Heart right ventricle (tissue), 16 donors: Measurements from ENCODE around the gene EPHA7. TPM values are rescaled to one million over a fixed set of nuclear protein-coding genes. Genes with fewer than 3 reads are reported as not detected.

Source experiments
- ATAC-seq, 8 donors: fragments of 200-7000 bp; cut with Tn5 transposase; one replicate each; pipeline ENCODE4 v1.9.1; 2020; ENCODE audit warnings: mild to moderate bottlenecking in 8 of 8, moderate library complexity in 8 of 8, moderate number of reproducible peaks in 1 of 8
- DNase-seq, 2 donors: peaks; one replicate each; pipeline ENCODE4 v3.0.0-alpha.2; 2020
- H3K27ac ChIP-seq, 10 donors: fragments of 200-600 bp; sonication (generic) in 2 of 10; one replicate each; pipeline versions ENCODE4 v1.5.0 to v1.8.0; 2020 to 2022; ENCODE audit warnings: mild to moderate bottlenecking in 3 of 10
- H3K27me3 ChIP-seq, 7 donors: fragments of 200-600 bp; one replicate each; pipeline ENCODE4 v1.8.0; 2021 to 2022; ENCODE audit warnings: mild to moderate bottlenecking in 2 of 7
- H3K36me3 ChIP-seq, 9 donors: fragments of 200-600 bp; sonication (generic) in 1 of 9; one replicate each; pipeline versions ENCODE4 v1.5.0 to v1.8.0; 2020 to 2022; ENCODE audit warnings: mild to moderate bottlenecking in 2 of 9
- H3K4me1 ChIP-seq, 9 donors: fragments of 200-600 bp; sonication (generic) in 1 of 9; one replicate each; pipeline versions ENCODE4 v1.5.0 to v1.8.0; 2020 to 2022; ENCODE audit warnings: mild to moderate bottlenecking in 4 of 9
- H3K4me3 ChIP-seq, 10 donors: fragments of 200-600 bp; sonication (generic) in 2 of 10; one replicate each; pipeline versions ENCODE4 v1.5.0 to v1.8.0; 2020 to 2022; ENCODE audit warnings: mild to moderate bottlenecking in 7 of 10, moderate library complexity in 2 of 10
- H3K9me3 ChIP-seq, 11 donors: fragments of 200-600 bp in 10 of 11; sonication (generic) in 2 of 11; one replicate each; pipeline versions ENCODE4 v1.5.0 to v1.8.0; 2013 to 2022; ENCODE audit warnings: mild to moderate bottlenecking in 2 of 11, control low read depth in 1 of 11, moderate library complexity in 1 of 11
- WGBS, 2 donors: extraction: QIAGEN DNeasy Blood & Tissue Kit; methylation state at CpG; one replicate each; pipeline ENCODE4 v1.1.7; 2013; ENCODE audit warnings: inconsistent platforms in 1 of 2; 5-methylcytosine and 5-hydroxymethylcytosine counted together
- intact Hi-C, 10 donors: fragments of 100-400 bp; cut with DNase I; formaldehyde crosslinking; loops; one replicate each; pipeline versions ENCODE4 v1.11.1 to v1.14.2; 2022
- polyA plus RNA-seq, 2 donors: library from polyadenylated mRNA; stranded (reverse); fragments of 200-250 nt; gene quantifications; one replicate each; pipeline ENCODE4 v1.2.3, GENCODE V29; 2013
- total RNA-seq, 10 donors: library from RNA; stranded (reverse); fragmentation: NEBNext Ultra II Directional in 3 of 10; extraction: Animal tissue kit (Norgen Biotek cat#: 25700) in 3 of 10; gene quantifications; one replicate each; pipeline versions ENCODE4 v1.2.1 to v1.2.4, GENCODE V29; 2021 to 2023
- TF ChIP-seq, protein P1 (sequence below), 9 donors: fragments of 200-600 bp; sonication (generic) in 2 of 9; IDR thresholded peaks; one replicate each; pipeline versions ENCODE4 v1.5.0 to v1.8.0; 2021 to 2022; ENCODE audit warnings: antibody characterized with exemption in 9 of 9, mild to moderate bottlenecking in 5 of 9, moderate library complexity in 1 of 9
- donor health status: Arrhythmogenic right ventricular cardiomyopathy.
- donor health status: ischemic (EF 13 %, LVEDD 7.1; RV severe dilation, severe dysfunction).
- donor health status: healthy with polysubstance abuse.
- donor health status: DM: no; HTN: yes; CAD: no.
- donor health status: DM: no; HTN: no; CAD: no.
- donor health status: ischemic (EF 25% LVEDD 6.9; RV normal size, moderate dysfunction).
- donor health status: ischemic (EF 25% LVEDD 5.7; RV mildly dilated, moderate dysfunction).
- donor health status: healthy.
- donor health status: DM: yes; HTN: yes; CAD: no.
- donor health status: Ischemic cardiomyopathy.
- donor health status: ischemic (EF 35%, LVEDD 5.7; RV mildly dilated, moderate dysfunction).
- donor health status: nonischemic (EF 11% LVEDD 7.7; RV severe dilation, severe dysfunction).
- donor health status: DM: yes; HTN: yes; CAD: no.
- donor health status: PGD.
- donor health status: ischemic (EF 29% LVEDD 5.4; RV normal size, mild dysfunction).
- donor health status: nonischemic (EF 23%, LVEDD 6.1; RV moderate dilation, normal function).

EPHA7 gene
- total and polyA plus RNA-seq, 12 donors, result 0.22 to 15.1 (median 2.7) TPM

DNA sequence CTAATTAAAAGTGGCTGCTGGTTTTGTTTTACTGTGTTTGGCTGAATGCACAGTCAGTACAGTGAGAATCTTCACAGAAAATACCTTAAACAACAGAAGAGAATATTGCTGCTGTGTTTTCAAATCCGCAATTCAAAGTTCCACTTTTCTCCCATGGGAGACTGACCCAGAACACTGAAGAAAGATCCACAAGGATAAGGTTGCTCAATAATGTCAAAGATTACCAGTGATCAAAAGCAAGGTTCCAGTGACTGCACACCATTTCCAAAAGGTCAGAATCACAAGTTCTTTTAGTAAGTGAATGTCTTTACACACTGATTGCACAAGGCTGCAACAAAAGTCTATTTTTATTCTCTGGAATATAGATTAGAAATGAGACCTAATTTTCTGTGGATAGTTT, 82.3 kb downstream of the EPHA7 start:
- no peaks in the 10 kb centered on the region for H3K4me1 ChIP-seq
- H3K9me3 ChIP-seq, result peaks cover 0 to 7% (median 0%) of the 10 kb centered on the region in 11 donors
- intact Hi-C loops, result no loop called here
- ATAC-seq (no peak), DNase-seq (no peak)
- no peaks in the 10 kb centered on the region for H3K27me3 ChIP-seq
- 89 to 90% methylated on average over 1 of the region's 1 CpG for WGBS, 2 donors
- H3K4me3 ChIP-seq, result no peak overlapping the region
- H3K36me3 ChIP-seq, result no peaks in the 10 kb centered on the region
- TF ChIP-seq, protein P1, sequence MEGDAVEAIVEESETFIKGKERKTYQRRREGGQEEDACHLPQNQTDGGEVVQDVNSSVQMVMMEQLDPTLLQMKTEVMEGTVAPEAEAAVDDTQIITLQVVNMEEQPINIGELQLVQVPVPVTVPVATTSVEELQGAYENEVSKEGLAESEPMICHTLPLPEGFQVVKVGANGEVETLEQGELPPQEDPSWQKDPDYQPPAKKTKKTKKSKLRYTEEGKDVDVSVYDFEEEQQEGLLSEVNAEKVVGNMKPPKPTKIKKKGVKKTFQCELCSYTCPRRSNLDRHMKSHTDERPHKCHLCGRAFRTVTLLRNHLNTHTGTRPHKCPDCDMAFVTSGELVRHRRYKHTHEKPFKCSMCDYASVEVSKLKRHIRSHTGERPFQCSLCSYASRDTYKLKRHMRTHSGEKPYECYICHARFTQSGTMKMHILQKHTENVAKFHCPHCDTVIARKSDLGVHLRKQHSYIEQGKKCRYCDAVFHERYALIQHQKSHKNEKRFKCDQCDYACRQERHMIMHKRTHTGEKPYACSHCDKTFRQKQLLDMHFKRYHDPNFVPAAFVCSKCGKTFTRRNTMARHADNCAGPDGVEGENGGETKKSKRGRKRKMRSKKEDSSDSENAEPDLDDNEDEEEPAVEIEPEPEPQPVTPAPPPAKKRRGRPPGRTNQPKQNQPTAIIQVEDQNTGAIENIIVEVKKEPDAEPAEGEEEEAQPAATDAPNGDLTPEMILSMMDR (IDR thresholded peaks at IDR 0.05), result no peak
- H3K27ac ChIP-seq, result no peak overlapping the region

DNA sequence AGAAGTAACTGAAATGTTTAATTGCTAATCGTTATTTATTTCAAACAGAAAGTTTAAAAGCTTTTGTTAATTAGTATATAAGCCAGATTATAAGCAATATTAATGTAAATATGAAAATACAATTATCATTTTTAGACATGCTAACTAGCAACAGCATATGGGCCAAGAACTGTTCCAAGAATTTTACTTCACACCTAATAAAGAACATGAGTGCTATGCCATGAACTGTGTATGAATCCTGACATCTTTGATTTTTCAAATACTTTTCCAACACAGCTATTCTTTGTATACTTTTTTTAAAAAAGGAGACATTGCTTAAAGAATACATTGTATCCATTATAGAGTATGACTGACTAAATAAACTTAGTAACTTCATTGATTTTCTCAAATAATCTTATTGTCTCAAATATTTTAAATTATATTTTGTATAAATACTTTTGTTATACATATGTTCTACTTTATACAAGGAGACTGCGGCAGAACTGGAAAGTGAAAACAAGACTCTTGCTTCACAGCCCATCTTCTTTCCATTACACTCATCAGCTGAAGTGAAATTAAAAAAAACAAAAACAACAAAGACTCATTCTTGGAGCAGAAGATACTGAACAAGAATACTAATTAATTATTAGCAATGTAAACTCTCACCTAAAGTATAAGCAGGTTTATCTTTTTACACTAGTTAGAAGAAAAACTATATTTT, 89.9 kb downstream of the EPHA7 start:
- WGBS, 2 donors, result 86 to 88% methylated on average over 2 of the region's 2 CpGs
- H3K4me1 ChIP-seq, result no peaks in the 10 kb centered on the region

GRCh38 chr6:93327857-93328256, 91.5 kb downstream of the EPHA7 start:
- Histone ChIP-seq H3K4me1 (no peaks in the 10 kb centered on the region), H3K36me3 (no peaks in the 10 kb centered on the region), H3K9me3 (no peaks in the 10 kb centered on the region), H3K27ac (no peak overlapping the region), H3K27me3 (no peaks in the 10 kb centered on the region), H3K4me3 (no peak overlapping the region)
- DNase-seq (no peak), ATAC-seq (peak in 4 of 8 donors; percentile 28 to 86 (median 63))
- TF ChIP-seq, protein P1 (IDR thresholded peaks at IDR 0.05), result no peak
- WGBS, 2 donors, result 36 to 40% methylated on average over 3 of the region's 3 CpGs
- intact Hi-C loops, result no loop called here

More for the DNA sequence above, 89.9 kb downstream of the EPHA7 start:
- H3K4me3 ChIP-seq, result no peak overlapping the region
- ATAC-seq (no peak), DNase-seq (no peak)
- H3K9me3 ChIP-seq, result peaks cover 0 to 7% (median 0%) of the 10 kb centered on the region in 11 donors
- no peaks in the 10 kb centered on the region for H3K27me3 ChIP-seq
- TF ChIP-seq, protein P1 (IDR thresholded peaks at IDR 0.05), result no peak
- H3K27ac ChIP-seq, result no peak overlapping the region
- H3K36me3 ChIP-seq, result no peaks in the 10 kb centered on the region
- intact Hi-C loops, result no loop called here

DNA sequence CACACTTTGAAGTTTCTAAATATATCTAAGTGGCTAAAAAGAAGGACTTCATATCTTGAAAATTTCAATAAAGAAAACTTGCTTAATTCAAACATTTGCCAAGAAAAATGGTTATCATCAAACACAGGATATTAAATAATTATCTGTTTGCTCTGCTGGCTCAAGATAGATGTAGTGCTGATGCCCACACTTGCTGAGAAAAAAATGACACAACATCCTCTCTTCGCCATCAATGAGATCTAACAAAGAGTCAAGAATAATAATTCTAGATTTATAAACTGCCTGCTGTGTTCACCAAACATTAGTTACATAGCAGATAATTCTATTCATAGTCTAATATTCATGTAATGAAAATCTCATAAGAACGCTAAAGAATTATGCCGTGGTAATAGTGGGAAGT, 93.6 kb downstream of the EPHA7 start:
- intact Hi-C loops, result no loop called here
- H3K4me3 ChIP-seq, result no peak overlapping the region
- H3K9me3 ChIP-seq, result no peaks in the 10 kb centered on the region
- ATAC-seq, result no peak
- DNase-seq, result no peak
- TF ChIP-seq, protein P1 (IDR thresholded peaks at IDR 0.05), result no peak
- WGBS, 2 donors, result 87 to 93% methylated on average over 3 of the region's 3 CpGs
- H3K36me3 ChIP-seq, result no peaks in the 10 kb centered on the region
- no peaks in the 10 kb centered on the region for H3K27me3 ChIP-seq
- H3K27ac ChIP-seq, result no peak overlapping the region
- H3K4me1 ChIP-seq, result no peaks in the 10 kb centered on the region
